ENCODE measurements around the gene INTS3. TPM values are rescaled to one million over a fixed set of nuclear protein-coding genes. Genes with fewer than 3 reads are reported as not detected.
"Not testable (repeated sequence)": the region's sequence is repeated elsewhere in the genome, so short reads cannot be mapped to it uniquely, and the experiment has no call there.

Gene INTS3
- total RNA-seq, 2 donors from 2014 or later, result 63.8 to 68.8 TPM

DNA sequence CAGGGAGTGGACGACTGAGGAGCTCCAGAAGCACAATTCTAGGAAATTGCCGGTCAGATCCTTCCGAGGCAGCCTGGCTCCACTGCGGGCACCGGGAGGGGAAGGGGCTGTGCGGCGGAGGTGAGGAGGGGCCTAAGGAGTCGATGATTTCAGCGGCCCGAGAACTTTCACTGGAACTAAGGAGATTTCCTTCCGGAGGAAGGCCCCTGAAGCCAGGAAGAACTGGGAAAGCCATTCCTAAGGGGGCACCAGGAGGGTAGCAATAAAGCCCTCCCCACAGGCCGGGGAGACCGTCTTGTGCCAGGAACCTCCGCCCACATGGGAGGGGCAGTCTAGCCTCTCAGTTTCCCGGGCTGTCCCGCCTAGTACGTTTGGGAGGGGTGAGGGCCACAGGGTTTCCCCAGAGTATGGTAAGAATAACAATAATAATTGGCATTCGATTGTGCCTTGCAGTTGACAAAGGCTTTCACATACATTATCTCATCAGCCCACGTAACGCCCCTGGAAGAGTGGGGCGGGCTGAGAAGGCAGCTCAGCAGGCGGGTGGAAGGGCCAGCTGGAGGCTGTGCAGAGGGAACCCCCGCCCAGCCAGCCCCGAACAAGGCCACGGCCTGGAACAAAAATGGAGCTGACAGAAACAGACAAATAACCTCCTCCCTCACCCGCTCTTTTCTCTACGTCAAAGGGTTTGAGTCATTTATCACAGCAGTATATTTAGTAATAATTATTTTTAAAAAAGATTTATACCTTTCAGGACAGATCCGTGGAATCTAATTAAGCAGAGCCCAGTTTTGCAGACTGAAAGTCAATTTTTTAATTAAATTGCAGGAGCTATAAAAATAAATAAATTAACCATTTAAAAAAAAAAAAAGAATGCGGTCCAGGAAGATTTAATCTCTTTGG lies 29.6 kb upstream of the INTS3 start:
- ATAC-seq (ENCODE audit: insufficient number of reproducible peaks, low FRiP score, low read depth), result peak; percentile 76
- Histone ChIP-seq H3K36me3 (peaks cover 6% of the 10 kb centered on the region), H3K9me3 (no peaks in the 10 kb centered on the region), H3K27me3 (replicated peaks; ENCODE audit: insufficient read depth) (no peaks in the 10 kb centered on the region), H3K27ac (peak overlapping the region; percentile 98 to 100), H3K4me3 (peak overlapping the region; percentile 57), H3K4me1 (ENCODE audit: control insufficient read depth in 1 of 2, low read depth in 2 of 2) (peaks cover 23 to 31% of the 10 kb centered on the region in 2 donors)
- DNase-seq (ENCODE audit: low spot score), result peak; percentile 67
- TF ChIP-seq, protein P1, sequence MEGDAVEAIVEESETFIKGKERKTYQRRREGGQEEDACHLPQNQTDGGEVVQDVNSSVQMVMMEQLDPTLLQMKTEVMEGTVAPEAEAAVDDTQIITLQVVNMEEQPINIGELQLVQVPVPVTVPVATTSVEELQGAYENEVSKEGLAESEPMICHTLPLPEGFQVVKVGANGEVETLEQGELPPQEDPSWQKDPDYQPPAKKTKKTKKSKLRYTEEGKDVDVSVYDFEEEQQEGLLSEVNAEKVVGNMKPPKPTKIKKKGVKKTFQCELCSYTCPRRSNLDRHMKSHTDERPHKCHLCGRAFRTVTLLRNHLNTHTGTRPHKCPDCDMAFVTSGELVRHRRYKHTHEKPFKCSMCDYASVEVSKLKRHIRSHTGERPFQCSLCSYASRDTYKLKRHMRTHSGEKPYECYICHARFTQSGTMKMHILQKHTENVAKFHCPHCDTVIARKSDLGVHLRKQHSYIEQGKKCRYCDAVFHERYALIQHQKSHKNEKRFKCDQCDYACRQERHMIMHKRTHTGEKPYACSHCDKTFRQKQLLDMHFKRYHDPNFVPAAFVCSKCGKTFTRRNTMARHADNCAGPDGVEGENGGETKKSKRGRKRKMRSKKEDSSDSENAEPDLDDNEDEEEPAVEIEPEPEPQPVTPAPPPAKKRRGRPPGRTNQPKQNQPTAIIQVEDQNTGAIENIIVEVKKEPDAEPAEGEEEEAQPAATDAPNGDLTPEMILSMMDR (IDR thresholded peaks at IDR 0.05), result no peak

DNA sequence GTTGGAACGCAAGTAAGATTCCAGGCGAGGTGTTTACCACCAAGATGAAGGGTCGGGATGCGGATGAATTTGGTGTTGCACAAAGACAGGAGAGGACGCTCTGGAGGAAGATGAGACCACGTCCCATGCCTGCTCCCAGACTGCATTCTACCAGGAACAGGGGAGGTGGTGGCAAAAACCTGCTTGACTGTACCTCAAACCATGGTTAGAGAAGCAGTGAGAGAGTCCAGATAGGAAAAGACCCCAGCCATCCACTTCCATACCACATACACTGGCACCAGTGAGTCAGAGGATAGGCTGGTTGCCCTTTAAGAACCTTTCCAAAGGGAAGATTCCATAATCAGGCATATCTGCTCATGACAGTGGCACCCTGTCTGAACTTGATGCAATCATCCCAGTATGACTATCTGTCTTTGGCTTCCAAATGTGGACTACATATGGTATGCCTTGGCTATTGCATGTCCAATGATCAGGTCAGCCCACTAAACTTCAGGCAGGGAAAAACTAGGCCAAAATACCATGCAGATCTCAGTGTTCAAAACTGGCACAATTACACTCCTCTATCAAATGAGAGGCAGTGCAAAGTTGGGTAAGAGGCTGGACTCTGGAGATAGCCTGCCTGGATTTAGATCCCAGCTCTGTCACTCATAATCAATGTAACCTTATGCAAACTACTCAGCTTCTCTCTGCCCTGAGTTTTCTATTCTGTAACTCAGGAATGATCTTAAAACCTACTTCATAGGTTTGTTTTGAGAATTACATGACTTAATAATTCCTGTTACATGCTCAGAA lies 28.7 kb upstream of the INTS3 start:
- H3K36me3 ChIP-seq, result no peaks in the 10 kb centered on the region
- no peaks in the 10 kb centered on the region for H3K27me3 ChIP-seq (replicated peaks; ENCODE audit: insufficient read depth)
- peak overlapping the region; percentile 98 to 100 for H3K27ac ChIP-seq
- H3K4me1 ChIP-seq (ENCODE audit: control insufficient read depth in 1 of 2, low read depth in 2 of 2), result peaks cover 23 to 31% of the 10 kb centered on the region in 2 donors
- DNase-seq (ENCODE audit: low spot score), result no peak
- TF ChIP-seq, protein P1 (IDR thresholded peaks at IDR 0.05), result no peak
- no peak for ATAC-seq (ENCODE audit: insufficient number of reproducible peaks, low FRiP score, low read depth)
- no peaks in the 10 kb centered on the region for H3K9me3 ChIP-seq
- H3K4me3 ChIP-seq, result peak overlapping the region; percentile 57

DNA sequence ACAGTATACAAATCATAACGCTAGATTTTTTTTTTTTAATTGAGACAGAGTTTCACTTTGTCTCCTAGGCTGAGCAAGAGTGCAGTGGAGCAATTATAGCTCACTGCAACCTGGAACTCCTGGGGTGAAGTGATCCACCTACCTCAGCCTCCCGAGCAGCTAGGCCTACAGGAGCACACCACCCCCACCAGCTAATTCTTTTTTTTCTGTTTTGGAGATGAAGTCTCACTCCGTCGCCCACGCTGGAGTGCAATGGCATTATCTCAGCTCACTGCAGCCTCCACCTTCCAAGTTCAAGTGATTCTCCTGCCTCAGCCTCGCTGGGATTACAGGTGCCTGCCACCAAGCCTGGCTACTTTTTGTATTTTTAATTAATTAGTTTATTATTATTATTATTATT lies 28.1 kb upstream of the INTS3 start:
- ATAC-seq (ENCODE audit: insufficient number of reproducible peaks, low FRiP score, low read depth), result no peak
- TF ChIP-seq, protein P1 (IDR thresholded peaks at IDR 0.05), result no peak
- Histone ChIP-seq H3K27me3 (replicated peaks; ENCODE audit: insufficient read depth) (no peaks in the 10 kb centered on the region), H3K4me3 (no peak overlapping the region), H3K36me3 (no peaks in the 10 kb centered on the region), H3K27ac (peak overlapping the region; percentile 98 to 100), H3K4me1 (ENCODE audit: control insufficient read depth in 1 of 2, low read depth in 2 of 2) (peaks cover 23 to 31% of the 10 kb centered on the region in 2 donors), H3K9me3 (no peaks in the 10 kb centered on the region)
- DNase-seq (ENCODE audit: low spot score), result no peak

DNA sequence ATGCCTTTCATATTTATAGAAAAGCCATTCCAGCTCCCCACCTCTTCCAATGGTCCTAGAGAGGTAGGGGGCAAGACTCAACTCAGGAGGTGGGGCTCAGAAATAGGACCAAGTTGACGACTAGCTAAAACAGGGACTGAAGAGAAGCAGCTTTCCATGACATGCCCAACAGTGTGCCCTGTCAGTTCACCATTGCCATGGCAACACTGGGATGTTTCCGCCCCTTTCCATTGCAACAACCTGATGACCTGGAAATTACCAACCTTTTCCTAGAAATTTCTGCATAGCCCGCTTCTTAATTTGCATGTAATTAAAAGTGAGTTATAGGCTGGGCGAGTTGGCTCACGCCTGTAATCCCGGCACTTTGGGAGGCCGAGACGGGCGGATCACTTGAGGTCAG lies 22.4 kb upstream of the INTS3 start:
- ATAC-seq (ENCODE audit: insufficient number of reproducible peaks, low FRiP score, low read depth), result no peak
- TF ChIP-seq, protein P1 (IDR thresholded peaks at IDR 0.05), result no peak

DNA sequence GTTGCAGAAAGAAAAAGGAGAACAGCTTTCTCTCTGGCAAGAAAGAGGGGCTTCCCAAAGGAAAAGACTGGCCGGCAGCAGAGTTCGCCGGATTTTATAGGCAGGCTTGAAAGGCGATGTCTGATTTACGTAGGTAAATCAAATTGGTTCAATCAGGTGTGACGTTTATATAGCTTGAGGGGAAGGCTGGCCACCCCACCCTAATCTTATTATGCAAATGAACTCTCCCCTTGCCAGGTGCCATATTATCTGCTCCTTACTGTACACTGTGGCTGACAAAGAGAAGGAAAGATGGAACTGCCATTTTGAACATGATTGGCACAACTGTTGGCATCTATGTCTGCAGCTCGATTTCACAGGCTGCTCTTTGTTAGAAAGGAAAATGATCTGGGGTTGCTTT lies 16.8 kb upstream of the INTS3 start:
- ATAC-seq (ENCODE audit: insufficient number of reproducible peaks, low FRiP score, low read depth) (no peak), DNase-seq (ENCODE audit: low spot score) (no peak)
- Histone ChIP-seq H3K27me3 (replicated peaks; ENCODE audit: insufficient read depth) (no peaks in the 10 kb centered on the region), H3K4me1 (ENCODE audit: control insufficient read depth in 1 of 2, low read depth in 2 of 2) (no peaks in the 10 kb centered on the region), H3K27ac (no peak overlapping the region), H3K4me3 (no peak overlapping the region), H3K9me3 (no peaks in the 10 kb centered on the region), H3K36me3 (no peaks in the 10 kb centered on the region)
- TF ChIP-seq, protein P1 (IDR thresholded peaks at IDR 0.05), result no peak

More for the DNA sequence above, 22.4 kb upstream of the INTS3 start:
- Histone ChIP-seq H3K27me3 (replicated peaks; ENCODE audit: insufficient read depth) (no peaks in the 10 kb centered on the region), H3K9me3 (no peaks in the 10 kb centered on the region), H3K27ac (no peak overlapping the region), H3K4me1 (ENCODE audit: control insufficient read depth in 1 of 2, low read depth in 2 of 2) (no peaks in the 10 kb centered on the region), H3K4me3 (no peak overlapping the region), H3K36me3 (no peaks in the 10 kb centered on the region)
- DNase-seq (ENCODE audit: low spot score), result no peak

DNA sequence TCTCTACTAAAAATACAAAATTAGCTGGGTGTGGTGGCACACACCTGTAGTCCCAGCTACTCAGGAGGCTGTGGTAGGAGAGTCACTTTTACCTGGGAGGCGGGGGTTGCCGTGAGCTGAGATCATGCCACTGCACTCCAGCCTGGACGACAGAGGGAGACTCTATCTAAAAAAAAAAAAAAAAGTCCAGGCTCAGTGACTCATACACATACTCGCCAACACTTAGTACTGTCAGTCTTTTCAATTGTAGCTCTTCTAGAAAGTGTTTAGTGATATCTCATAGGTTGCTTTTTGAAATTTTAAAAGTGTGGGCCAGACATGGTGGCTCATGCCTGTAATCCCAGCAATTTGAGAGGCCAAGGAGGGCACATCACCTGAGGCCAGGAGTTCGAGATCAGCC lies 11.6 kb upstream of the INTS3 start:
- H3K9me3 ChIP-seq; H3K27me3 ChIP-seq (replicated peaks; ENCODE audit: insufficient read depth): not testable (repeated sequence)

More for the DNA sequence above, 11.6 kb upstream of the INTS3 start:
- H3K4me1 ChIP-seq (ENCODE audit: control insufficient read depth in 1 of 2, low read depth in 2 of 2); H3K36me3 ChIP-seq; H3K4me3 ChIP-seq; H3K27ac ChIP-seq; DNase-seq (ENCODE audit: low spot score); ATAC-seq (ENCODE audit: insufficient number of reproducible peaks, low FRiP score, low read depth): not testable (repeated sequence)

All from thoracic aorta (tissue), 2 donors.